VCaP (cell line): Measurements from ENCODE around the gene HACL1.

Experiments
- H3K27ac ChIP-seq: fragments of 450-650 bp; 2 replicates; pipeline ENCODE4 v1.5.1; 2017
- CTCF ChIP-seq: fragments of 450-650 bp; conservative IDR thresholded peaks from 2 replicates; pipeline ENCODE4 v1.5.1; 2017; ENCODE audit warnings: mild to moderate bottlenecking, moderate library complexity

Gene HACL1

GRCh38 chr3:15638891-15639262 is 37.5 kb upstream of the HACL1 start:
- peak overlapping the region; percentile 48; the same call in 1 of the 2 replicates for H3K27ac ChIP-seq
- no peak for TF ChIP-seq CTCF

DNA sequence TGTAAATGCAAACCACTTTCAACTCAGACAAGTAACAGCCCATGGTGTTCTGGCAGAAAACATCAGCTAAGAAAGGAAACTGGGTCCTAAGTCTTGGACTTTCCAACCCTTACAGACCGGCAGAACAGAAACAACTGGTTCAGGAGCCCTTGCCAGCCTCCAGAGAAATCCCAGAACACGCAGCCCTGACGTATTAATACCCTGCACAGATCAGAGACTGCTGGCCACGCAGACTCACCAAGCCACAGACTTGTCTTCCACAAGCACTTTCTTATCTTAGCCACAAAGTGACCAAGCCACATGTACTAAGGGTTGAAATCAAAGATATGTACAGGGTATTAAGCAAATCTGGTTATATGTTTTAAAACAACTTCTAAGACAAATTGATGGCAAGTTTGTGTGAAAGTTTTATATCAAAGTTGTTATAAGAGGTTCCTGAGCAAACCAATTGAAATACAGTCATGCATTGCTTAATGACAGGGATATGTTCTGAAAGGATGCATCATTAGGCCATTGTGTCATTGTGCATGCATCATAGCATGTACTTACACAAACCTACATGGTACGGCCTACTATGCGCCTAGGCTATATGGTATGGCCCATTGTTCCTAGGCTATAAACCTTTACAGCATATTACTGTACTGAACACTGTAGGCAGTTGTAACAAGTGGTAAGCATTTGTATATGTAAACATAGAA is 37.0 kb upstream of the HACL1 start:
- peak overlapping the region; percentile 48 for H3K27ac ChIP-seq
- no peak for TF ChIP-seq CTCF

DNA sequence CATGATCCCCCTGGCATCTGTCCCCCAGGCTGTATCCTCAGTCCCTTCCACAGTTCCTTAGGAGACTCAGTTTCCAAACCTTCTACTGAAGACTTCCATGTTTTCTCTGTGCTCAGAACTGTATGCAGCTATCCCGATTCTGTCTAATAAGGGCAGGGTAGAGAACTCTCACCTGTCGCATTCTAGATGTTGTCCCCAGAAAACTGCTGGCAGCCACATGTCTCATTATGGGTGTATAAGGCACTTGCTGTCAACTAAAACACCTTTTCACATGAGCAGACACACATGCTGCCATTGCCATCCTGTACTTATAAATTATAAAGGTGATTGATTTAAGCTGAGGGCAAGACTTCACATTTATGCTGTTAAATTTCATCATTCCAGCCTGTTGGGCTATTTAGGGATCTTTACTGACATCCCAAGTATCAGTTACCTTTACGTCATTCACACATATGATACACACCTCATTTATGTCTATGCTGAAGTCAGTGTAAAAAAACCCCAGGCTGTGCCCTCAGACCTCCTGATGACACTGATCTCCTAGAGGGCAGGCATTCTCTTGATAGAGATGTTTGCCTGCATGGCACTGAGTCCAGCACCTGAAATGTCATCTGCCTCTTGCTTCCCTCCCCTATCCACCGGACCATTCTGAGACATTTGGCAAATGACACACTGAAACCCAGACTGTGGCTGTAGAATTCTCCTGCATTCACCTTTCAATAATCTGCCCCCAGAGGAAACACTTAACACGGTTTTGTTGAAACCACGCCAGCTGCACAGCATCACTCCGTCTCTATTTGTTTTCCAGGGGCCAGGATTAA is 36.0 kb upstream of the HACL1 start:
- H3K27ac ChIP-seq, result peak overlapping the region; percentile 48
- TF ChIP-seq CTCF, result no peak

- peak overlapping the region; percentile 84 for H3K27ac ChIP-seq
- no peak for TF ChIP-seq CTCF
These were observed 34.8 kb upstream of the HACL1 start for GRCh38 chr3:15636028-15636709.

DNA sequence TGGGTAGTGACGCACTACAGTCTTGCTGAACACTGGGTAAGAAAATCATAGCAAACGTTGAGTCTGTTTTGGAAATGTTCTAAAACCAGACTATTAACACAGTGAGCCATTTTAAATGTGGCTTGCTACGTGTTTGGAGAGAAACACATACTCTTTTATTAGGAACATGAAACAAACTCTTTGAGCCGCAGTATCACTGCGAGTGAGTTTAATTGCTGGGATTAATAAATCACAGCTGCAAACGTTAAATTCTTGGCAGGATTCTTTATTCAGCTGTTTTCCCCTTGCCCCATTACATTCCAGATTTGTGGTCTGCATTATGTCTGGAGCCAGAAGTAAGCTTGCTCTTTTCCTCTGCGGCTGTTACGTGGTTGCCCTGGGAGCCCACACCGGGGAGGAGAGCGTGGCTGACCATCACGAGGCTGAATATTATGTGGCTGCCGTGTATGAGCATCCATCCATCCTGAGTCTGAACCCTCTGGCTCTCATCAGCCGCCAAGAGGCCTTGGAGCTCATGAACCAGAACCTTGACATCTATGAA is 33.8 kb upstream of the HACL1 start:
- peak overlapping the region; percentile 84 for H3K27ac ChIP-seq
- no peak for TF ChIP-seq CTCF

DNA sequence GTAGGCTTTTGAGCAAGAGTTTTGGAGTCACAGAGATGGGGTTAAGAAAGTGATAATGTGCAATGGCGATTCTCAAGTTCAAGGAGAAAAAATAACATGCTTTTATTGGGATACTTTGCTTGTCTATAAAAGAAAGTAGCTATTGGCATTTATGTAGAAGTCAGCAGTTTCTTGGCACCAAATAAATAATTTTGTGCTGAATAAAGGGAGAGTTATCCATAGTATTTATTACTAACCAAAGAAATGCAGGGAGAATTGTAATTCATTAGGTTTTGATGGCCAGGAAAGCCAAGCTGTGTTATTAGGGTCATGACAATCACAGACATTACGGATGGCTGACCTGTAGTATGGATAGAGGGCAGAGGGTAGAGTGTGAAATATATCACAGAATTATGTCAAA is 33.3 kb upstream of the HACL1 start:
- no peak for TF ChIP-seq CTCF
- H3K27ac ChIP-seq, result peak overlapping the region; percentile 84
